ENCODE data around the gene MLC1.

- TF ChIP-seq, protein P1, sequence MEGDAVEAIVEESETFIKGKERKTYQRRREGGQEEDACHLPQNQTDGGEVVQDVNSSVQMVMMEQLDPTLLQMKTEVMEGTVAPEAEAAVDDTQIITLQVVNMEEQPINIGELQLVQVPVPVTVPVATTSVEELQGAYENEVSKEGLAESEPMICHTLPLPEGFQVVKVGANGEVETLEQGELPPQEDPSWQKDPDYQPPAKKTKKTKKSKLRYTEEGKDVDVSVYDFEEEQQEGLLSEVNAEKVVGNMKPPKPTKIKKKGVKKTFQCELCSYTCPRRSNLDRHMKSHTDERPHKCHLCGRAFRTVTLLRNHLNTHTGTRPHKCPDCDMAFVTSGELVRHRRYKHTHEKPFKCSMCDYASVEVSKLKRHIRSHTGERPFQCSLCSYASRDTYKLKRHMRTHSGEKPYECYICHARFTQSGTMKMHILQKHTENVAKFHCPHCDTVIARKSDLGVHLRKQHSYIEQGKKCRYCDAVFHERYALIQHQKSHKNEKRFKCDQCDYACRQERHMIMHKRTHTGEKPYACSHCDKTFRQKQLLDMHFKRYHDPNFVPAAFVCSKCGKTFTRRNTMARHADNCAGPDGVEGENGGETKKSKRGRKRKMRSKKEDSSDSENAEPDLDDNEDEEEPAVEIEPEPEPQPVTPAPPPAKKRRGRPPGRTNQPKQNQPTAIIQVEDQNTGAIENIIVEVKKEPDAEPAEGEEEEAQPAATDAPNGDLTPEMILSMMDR (IDR thresholded peaks at IDR 0.05) = no peak
- TF ChIP-seq POLR2A (IDR thresholded peaks at IDR 0.05) (no peak), EP300 (IDR thresholded peaks at IDR 0.05) (no peak)
These were observed 49.9 kb downstream of the MLC1 start for GRCh38 chr22:50035131-50035881.

Data from stomach (tissue), 4 donors.